Upper lobe of left lung (tissue), 6 donors: ENCODE results near the gene MAST4. TPM values are rescaled to one million over a fixed set of nuclear protein-coding genes. Genes with fewer than 3 reads are reported as not detected.

Source experiments
- ATAC-seq, 2 donors: fragments of 200-7000 bp; cut with Tn5 transposase; one replicate each; pipeline ENCODE4 v1.9.1; 2022; ENCODE audit warnings: mild to moderate bottlenecking in 2 of 2, moderate library complexity in 2 of 2; ENCODE audit not compliant: low FRiP score in 2 of 2
- DNase-seq, 2 donors: peaks; one replicate each; pipeline ENCODE4 v3.0.0-alpha.2; 2019 to 2020
- H3K27ac ChIP-seq, 4 donors: fragments of 200-600 bp; sonication (generic); one replicate each; pipeline ENCODE4 v1.5.1; 2016 to 2019
- H3K27me3 ChIP-seq, 4 donors: fragments of 200-600 bp; sonication (generic); one replicate each; pipeline ENCODE4 v1.5.1; 2017 to 2019
- H3K36me3 ChIP-seq, 4 donors: fragments of 200-600 bp; sonication (generic); one replicate each; pipeline ENCODE4 v1.5.1; 2016 to 2019
- H3K4me1 ChIP-seq, 4 donors: fragments of 200-600 bp; sonication (generic); one replicate each; pipeline ENCODE4 v1.5.1; 2018 to 2019
- H3K4me3 ChIP-seq, 4 donors: fragments of 200-600 bp; sonication (generic); one replicate each; pipeline ENCODE4 v1.5.1; 2017 to 2019; ENCODE audit warnings: mild to moderate bottlenecking in 2 of 4, moderate library complexity in 1 of 4
- H3K9me3 ChIP-seq, 4 donors: fragments of 200-600 bp; sonication (generic); one replicate each; pipeline ENCODE4 v1.5.1; 2018 to 2019
- EP300 ChIP-seq, 4 donors: sonication (generic); formaldehyde crosslinking; IDR thresholded peaks; one replicate each; pipeline ENCODE4 v1.5.1; 2017; ENCODE audit warnings: antibody characterized with exemption in 4 of 4, control low read depth in 2 of 4
- POLR2A ChIP-seq, 4 donors: fragments of 450-650 bp; IDR thresholded peaks; one replicate each; pipeline ENCODE4 v1.5.1; 2016 to 2017; ENCODE audit warnings: antibody characterized with exemption in 4 of 4, mild to moderate bottlenecking in 2 of 4
- POLR2AphosphoS5 ChIP-seq, 2 donors: sonication (generic); formaldehyde crosslinking; IDR thresholded peaks; one replicate each; pipeline ENCODE4 v1.5.1; 2017; ENCODE audit warnings: antibody characterized with exemption in 2 of 2
- WGBS, 2 donors: methylation state at CpG; one replicate each; pipeline ENCODE4 v1.1.5; 2017 to 2018; 5-methylcytosine and 5-hydroxymethylcytosine counted together
- total RNA-seq, 6 donors: library from RNA; depleted of rRNA in 4 of 6; stranded (reverse); fragments of >200 nt in 4 of 6; gene quantifications; one replicate each; pipeline versions ENCODE4 v1.1.0 to v1.2.1, GENCODE V29; 2016 to 2021
- TF ChIP-seq, protein P1 (sequence below), 6 experiments: fragments of 450-650 bp in 4 of 6; fragments of 200-600 bp in 2 of 6; sonication (generic) in 2 of 6; IDR thresholded peaks; one replicate each; pipeline ENCODE4 v1.5.1; 2016 to 2019; ENCODE audit warnings: antibody characterized with exemption in 6 of 6
- donor health status: DM: no; HTN: no; CAD: no; lungs with moderate emphysema.
- donor health status: DM: no; HTN: yes; CAD: no; lungs with severe emphysema.

MAST4 gene
- total RNA-seq, 6 donors from 2014 or later = 44.8 to 229 (median 66.4) TPM

DNA sequence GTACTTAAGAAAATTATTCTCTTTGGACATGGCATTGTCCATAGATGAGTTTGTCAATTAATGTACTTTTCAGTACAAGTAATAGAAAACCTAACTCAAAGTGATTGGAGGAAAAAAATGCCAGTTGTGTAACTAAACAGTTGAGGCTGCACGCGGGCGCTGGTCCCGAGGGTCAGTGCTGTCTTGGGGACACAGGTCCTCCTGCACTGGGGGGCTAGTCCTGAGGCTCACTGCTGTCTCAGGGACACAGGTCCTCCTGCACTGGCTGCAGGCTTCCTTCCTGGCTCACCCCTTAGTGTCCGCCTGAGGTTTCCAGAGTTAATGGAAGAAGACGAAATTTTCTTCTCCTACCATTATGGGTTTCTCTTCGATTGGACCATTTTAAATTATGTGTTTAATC, 319.3 kb downstream of the MAST4 start:
- H3K27me3 ChIP-seq = no peaks in the 10 kb centered on the region
- no peak overlapping the region for H3K27ac ChIP-seq
- no peaks in the 10 kb centered on the region for H3K9me3 ChIP-seq
- no peaks in the 10 kb centered on the region for H3K36me3 ChIP-seq
- no peaks in the 10 kb centered on the region for H3K4me1 ChIP-seq
- DNase-seq = peak in 1 of 2 donors; percentile 47
- ATAC-seq = no peak
- 88 to 89% methylated on average over 7 of the region's 7 CpGs for WGBS, 2 donors
- H3K4me3 ChIP-seq = no peak overlapping the region
- TF ChIP-seq POLR2A (IDR thresholded peaks at IDR 0.05) = no peak
- no peak for TF ChIP-seq POLR2AphosphoS5 (IDR thresholded peaks at IDR 0.05)
- TF ChIP-seq EP300 (IDR thresholded peaks at IDR 0.05) = no peak
- TF ChIP-seq, protein P1, sequence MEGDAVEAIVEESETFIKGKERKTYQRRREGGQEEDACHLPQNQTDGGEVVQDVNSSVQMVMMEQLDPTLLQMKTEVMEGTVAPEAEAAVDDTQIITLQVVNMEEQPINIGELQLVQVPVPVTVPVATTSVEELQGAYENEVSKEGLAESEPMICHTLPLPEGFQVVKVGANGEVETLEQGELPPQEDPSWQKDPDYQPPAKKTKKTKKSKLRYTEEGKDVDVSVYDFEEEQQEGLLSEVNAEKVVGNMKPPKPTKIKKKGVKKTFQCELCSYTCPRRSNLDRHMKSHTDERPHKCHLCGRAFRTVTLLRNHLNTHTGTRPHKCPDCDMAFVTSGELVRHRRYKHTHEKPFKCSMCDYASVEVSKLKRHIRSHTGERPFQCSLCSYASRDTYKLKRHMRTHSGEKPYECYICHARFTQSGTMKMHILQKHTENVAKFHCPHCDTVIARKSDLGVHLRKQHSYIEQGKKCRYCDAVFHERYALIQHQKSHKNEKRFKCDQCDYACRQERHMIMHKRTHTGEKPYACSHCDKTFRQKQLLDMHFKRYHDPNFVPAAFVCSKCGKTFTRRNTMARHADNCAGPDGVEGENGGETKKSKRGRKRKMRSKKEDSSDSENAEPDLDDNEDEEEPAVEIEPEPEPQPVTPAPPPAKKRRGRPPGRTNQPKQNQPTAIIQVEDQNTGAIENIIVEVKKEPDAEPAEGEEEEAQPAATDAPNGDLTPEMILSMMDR (IDR thresholded peaks at IDR 0.05) = no peak

DNA sequence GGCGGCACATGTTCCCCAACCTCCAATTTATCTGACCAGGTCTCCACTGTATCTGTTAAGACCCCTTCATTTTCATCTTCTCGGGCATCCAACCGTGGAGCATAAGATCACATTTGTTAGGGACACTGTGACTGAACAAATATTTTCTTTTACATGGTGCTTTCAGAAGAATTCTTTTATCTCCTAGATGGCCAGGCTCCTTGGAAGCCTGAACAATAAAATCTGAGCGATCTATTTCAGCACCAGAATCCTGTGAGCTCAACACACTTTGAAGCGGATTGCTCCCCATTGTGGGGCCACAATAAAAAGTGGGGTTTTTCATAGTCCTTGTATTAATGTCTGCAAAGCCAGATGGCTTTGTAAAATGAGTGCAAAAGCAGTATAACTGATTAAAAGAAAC, 326.7 kb downstream of the MAST4 start:
- no peaks in the 10 kb centered on the region for H3K4me1 ChIP-seq
- DNase-seq (no peak), ATAC-seq (no peak)
- no peaks in the 10 kb centered on the region for H3K27me3 ChIP-seq
- 76 to 92% methylated on average over 5 of the region's 5 CpGs for WGBS, 2 donors
- TF ChIP-seq, protein P1 (IDR thresholded peaks at IDR 0.05) = no peak
- TF ChIP-seq EP300 (IDR thresholded peaks at IDR 0.05) (no peak), POLR2A (IDR thresholded peaks at IDR 0.05) (no peak), POLR2AphosphoS5 (IDR thresholded peaks at IDR 0.05) (no peak)
- no peaks in the 10 kb centered on the region for H3K36me3 ChIP-seq
- H3K4me3 ChIP-seq = no peak overlapping the region
- H3K27ac ChIP-seq = no peak overlapping the region
- H3K9me3 ChIP-seq = no peaks in the 10 kb centered on the region

DNA sequence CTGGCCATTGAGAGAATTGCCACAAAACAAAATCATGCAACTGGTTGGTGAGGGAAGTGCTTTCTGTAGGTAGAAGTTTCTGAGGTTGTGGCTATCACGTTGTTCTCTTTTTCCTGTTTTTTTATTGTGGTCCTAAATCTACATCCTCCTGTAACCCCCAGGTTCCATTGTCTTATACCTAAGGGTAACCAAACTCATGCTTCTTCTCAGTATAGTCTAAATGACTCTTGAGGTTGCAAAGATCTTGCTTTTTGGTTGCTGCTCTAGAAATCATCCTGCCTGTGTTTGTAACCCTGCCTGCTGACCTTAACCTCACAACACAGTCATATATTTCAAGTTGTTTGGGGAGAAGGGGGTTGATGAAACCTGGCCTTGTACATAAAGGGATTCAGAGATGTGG, 327.3 kb downstream of the MAST4 start:
- Histone ChIP-seq H3K27ac (no peak overlapping the region), H3K4me3 (no peak overlapping the region), H3K9me3 (no peaks in the 10 kb centered on the region), H3K36me3 (no peaks in the 10 kb centered on the region), H3K4me1 (no peaks in the 10 kb centered on the region), H3K27me3 (no peaks in the 10 kb centered on the region)
- 37 to 50% methylated on average over 1 of the region's 1 CpG for WGBS, 2 donors
- TF ChIP-seq EP300 (IDR thresholded peaks at IDR 0.05) (no peak), POLR2AphosphoS5 (IDR thresholded peaks at IDR 0.05) (no peak), POLR2A (IDR thresholded peaks at IDR 0.05) (no peak)
- TF ChIP-seq, protein P1 (IDR thresholded peaks at IDR 0.05) = no peak
- DNase-seq (no peak), ATAC-seq (no peak)

DNA sequence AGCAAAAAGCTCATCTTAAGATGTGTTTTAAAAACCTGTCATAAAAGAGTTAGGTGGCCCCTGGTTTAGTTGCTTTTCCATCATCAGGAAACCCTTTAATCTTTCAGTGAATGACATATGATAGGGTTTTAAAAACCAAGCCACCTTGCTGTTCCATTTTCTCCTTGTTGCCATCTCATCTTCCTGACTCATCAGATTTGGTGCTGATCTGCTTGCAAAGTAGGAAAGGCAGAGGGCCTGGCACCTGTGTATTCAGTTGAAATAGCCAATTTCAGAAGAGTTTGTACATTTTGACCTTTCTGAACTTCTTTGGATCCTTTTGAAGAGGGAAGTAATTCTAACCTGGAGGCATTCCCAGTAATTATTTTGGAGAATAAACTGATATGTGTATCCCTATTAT, 327.7 kb downstream of the MAST4 start:
- no peaks in the 10 kb centered on the region for H3K9me3 ChIP-seq
- no peak for DNase-seq
- H3K4me1 ChIP-seq = no peaks in the 10 kb centered on the region
- H3K27ac ChIP-seq = no peak overlapping the region
- no peak overlapping the region for H3K4me3 ChIP-seq
- no peak for ATAC-seq
- H3K36me3 ChIP-seq = no peaks in the 10 kb centered on the region
- TF ChIP-seq, protein P1 (IDR thresholded peaks at IDR 0.05) = no peak
- TF ChIP-seq POLR2AphosphoS5 (IDR thresholded peaks at IDR 0.05) (no peak), EP300 (IDR thresholded peaks at IDR 0.05) (no peak), POLR2A (IDR thresholded peaks at IDR 0.05) (no peak)
- no peaks in the 10 kb centered on the region for H3K27me3 ChIP-seq

DNA sequence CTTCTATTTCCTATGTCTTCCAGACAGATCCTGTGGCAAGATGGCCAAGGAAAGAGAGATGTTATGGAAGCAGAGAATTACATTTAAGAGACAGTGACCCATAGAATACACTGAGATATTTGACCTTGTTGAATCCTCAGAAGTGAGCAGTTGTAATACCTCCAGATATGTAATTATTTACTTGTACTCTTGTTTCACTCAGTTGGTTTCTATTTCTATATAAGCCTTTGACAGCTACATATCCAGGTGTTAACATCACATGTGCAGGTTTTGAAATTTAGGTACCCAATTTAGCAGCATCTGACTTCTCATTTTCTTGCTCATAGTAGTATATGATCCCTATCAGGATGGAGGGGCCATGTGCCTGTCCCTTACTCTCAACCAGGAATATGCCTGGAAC, 330.9 kb downstream of the MAST4 start:
- H3K27me3 ChIP-seq = no peaks in the 10 kb centered on the region
- H3K4me1 ChIP-seq = no peaks in the 10 kb centered on the region
- H3K9me3 ChIP-seq = no peaks in the 10 kb centered on the region
- no peak overlapping the region for H3K4me3 ChIP-seq
- TF ChIP-seq EP300 (IDR thresholded peaks at IDR 0.05) (no peak), POLR2AphosphoS5 (IDR thresholded peaks at IDR 0.05) (no peak), POLR2A (IDR thresholded peaks at IDR 0.05) (no peak)
- TF ChIP-seq, protein P1 (IDR thresholded peaks at IDR 0.05) = no peak
- DNase-seq = no peak
- H3K36me3 ChIP-seq = no peaks in the 10 kb centered on the region
- no peak overlapping the region for H3K27ac ChIP-seq
- no peak for ATAC-seq
